ENCODE measurements around the gene DST.

DST gene

DNA sequence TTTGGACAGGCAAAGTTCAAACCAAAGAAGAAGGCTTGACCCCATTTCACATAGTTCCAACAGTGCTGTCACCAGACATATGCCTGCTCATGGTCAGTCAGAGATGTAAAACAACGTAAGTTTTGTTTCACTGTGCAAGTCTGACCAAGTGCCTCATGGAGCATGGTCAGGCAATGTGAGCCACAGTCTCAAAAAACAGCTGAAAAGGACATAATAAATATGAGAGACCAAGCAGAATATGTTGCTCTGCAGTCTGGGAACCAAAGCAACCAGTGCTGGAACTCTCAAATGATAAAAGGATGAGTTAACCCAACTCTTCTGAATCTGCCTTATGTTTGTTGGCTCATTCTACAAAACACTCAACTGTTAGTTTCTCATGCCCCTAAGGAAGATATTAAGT is 39.9 kb upstream of the DST start:
- Histone ChIP-seq H3K27me3 (ENCODE audit: insufficient read depth, poor library complexity, severe bottlenecking) (no peaks in the 10 kb centered on the region), H3K27ac (replicated peaks) (no peak overlapping the region), H3K4me3 (replicated peaks; ENCODE audit: insufficient read depth, low read length) (no peak overlapping the region)
- TF ChIP-seq, protein P1, sequence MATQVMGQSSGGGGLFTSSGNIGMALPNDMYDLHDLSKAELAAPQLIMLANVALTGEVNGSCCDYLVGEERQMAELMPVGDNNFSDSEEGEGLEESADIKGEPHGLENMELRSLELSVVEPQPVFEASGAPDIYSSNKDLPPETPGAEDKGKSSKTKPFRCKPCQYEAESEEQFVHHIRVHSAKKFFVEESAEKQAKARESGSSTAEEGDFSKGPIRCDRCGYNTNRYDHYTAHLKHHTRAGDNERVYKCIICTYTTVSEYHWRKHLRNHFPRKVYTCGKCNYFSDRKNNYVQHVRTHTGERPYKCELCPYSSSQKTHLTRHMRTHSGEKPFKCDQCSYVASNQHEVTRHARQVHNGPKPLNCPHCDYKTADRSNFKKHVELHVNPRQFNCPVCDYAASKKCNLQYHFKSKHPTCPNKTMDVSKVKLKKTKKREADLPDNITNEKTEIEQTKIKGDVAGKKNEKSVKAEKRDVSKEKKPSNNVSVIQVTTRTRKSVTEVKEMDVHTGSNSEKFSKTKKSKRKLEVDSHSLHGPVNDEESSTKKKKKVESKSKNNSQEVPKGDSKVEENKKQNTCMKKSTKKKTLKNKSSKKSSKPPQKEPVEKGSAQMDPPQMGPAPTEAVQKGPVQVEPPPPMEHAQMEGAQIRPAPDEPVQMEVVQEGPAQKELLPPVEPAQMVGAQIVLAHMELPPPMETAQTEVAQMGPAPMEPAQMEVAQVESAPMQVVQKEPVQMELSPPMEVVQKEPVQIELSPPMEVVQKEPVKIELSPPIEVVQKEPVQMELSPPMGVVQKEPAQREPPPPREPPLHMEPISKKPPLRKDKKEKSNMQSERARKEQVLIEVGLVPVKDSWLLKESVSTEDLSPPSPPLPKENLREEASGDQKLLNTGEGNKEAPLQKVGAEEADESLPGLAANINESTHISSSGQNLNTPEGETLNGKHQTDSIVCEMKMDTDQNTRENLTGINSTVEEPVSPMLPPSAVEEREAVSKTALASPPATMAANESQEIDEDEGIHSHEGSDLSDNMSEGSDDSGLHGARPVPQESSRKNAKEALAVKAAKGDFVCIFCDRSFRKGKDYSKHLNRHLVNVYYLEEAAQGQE (IDR thresholded peaks at IDR 0.05; ENCODE audit: insufficient replicate concordance, low read depth), result no peak
- no peak for TF ChIP-seq POLR2AphosphoS5 (IDR thresholded peaks at IDR 0.05; ENCODE audit: low read depth)
- TF ChIP-seq SPI1 (IDR thresholded peaks at IDR 0.05; ENCODE audit: borderline replicate concordance, low read depth), result no peak
- TF ChIP-seq, protein P2, sequence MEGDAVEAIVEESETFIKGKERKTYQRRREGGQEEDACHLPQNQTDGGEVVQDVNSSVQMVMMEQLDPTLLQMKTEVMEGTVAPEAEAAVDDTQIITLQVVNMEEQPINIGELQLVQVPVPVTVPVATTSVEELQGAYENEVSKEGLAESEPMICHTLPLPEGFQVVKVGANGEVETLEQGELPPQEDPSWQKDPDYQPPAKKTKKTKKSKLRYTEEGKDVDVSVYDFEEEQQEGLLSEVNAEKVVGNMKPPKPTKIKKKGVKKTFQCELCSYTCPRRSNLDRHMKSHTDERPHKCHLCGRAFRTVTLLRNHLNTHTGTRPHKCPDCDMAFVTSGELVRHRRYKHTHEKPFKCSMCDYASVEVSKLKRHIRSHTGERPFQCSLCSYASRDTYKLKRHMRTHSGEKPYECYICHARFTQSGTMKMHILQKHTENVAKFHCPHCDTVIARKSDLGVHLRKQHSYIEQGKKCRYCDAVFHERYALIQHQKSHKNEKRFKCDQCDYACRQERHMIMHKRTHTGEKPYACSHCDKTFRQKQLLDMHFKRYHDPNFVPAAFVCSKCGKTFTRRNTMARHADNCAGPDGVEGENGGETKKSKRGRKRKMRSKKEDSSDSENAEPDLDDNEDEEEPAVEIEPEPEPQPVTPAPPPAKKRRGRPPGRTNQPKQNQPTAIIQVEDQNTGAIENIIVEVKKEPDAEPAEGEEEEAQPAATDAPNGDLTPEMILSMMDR (IDR thresholded peaks at IDR 0.05; ENCODE audit: insufficient read depth, low read length), result no peak
- TF ChIP-seq GABPA (IDR thresholded peaks at IDR 0.05; ENCODE audit: low read depth), result no peak
- no peak for DNase-seq (ENCODE audit: low read depth in 1 of 2, low spot score in 1 of 2)

DNA sequence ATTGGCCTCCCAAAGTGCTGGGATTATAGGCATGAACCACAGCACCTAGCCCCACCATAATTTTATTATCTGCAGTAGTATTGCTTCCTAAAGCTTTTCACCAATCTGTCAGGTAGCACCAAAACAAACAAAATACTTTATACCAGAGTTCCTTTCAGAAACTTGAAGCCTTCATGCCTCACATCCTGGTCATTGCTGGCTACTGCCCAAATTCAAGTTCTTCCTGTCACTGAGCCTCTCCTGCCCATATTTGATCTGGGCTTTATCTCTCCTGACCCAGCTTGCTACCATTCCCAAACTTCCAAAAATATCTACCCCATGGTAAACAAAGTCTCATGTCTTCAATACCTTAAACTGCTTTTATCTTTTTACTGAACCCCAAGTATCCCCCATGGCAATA is 34.9 kb upstream of the DST start:
- Histone ChIP-seq H3K4me3 (replicated peaks; ENCODE audit: insufficient read depth, low read length) (no peak overlapping the region), H3K27ac (replicated peaks) (no peak overlapping the region), H3K27me3 (ENCODE audit: insufficient read depth, poor library complexity, severe bottlenecking) (no peaks in the 10 kb centered on the region)
- TF ChIP-seq, protein P2 (IDR thresholded peaks at IDR 0.05; ENCODE audit: insufficient read depth, low read length), result no peak
- TF ChIP-seq POLR2AphosphoS5 (IDR thresholded peaks at IDR 0.05; ENCODE audit: low read depth) (no peak), SPI1 (IDR thresholded peaks at IDR 0.05; ENCODE audit: borderline replicate concordance, low read depth) (no peak), GABPA (IDR thresholded peaks at IDR 0.05; ENCODE audit: low read depth) (no peak)
- TF ChIP-seq, protein P1 (IDR thresholded peaks at IDR 0.05; ENCODE audit: insufficient replicate concordance, low read depth), result no peak
- DNase-seq (ENCODE audit: low read depth in 1 of 2, low spot score in 1 of 2), result no peak

DNA sequence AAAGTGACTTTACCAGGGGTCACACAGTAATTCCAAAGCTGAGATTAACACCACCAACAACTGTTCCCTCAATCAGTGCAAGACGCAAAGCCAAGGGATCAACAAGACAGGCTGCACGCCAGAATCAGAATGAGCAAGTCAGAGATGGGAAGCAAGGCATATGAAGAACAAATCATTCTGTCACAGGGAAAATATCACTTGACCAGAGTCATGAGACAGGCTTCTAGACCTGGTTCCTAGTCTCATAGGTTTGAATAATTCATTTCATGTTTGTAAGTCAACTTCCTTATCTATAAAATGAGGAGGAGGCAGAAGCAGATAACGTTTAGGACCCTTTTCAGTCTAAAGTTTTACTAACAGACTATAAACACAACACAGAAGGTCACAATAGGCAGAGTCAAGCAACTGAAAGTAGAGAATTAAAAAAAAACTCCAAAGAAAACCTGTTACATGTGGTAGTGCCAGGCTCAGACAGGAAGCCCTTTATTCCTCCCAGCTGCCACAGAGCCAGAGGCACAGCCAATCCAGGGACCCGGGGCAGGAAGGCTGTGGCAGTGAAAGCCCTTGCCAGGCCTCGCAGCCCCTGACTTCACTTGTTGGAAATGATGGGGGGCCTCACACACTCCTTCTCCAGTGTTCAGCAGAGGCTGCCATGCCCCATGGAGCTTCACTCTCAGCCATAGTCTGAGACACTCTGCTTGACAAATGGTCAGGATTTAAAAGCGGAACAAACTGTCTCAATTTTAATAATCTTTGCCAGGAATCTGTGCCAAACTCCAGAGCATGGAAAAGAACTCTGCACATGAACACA is 29.2 kb upstream of the DST start:
- TF ChIP-seq, protein P2 (IDR thresholded peaks at IDR 0.05; ENCODE audit: insufficient read depth, low read length), result no peak
- TF ChIP-seq GABPA (IDR thresholded peaks at IDR 0.05; ENCODE audit: low read depth) (no peak), POLR2AphosphoS5 (IDR thresholded peaks at IDR 0.05; ENCODE audit: low read depth) (no peak), SPI1 (IDR thresholded peaks at IDR 0.05; ENCODE audit: borderline replicate concordance, low read depth) (no peak)
- TF ChIP-seq, protein P1 (IDR thresholded peaks at IDR 0.05; ENCODE audit: insufficient replicate concordance, low read depth), result no peak
- Histone ChIP-seq H3K4me3 (replicated peaks; ENCODE audit: insufficient read depth, low read length) (no peak overlapping the region), H3K27me3 (ENCODE audit: insufficient read depth, poor library complexity, severe bottlenecking) (no peaks in the 10 kb centered on the region), H3K27ac (replicated peaks) (no peak overlapping the region)
- DNase-seq (ENCODE audit: low read depth in 1 of 2, low spot score in 1 of 2), result no peak
